RWPE1 (cell line): ENCODE results near the gene MRPL41.
"Not testable (repeated sequence)": the region's sequence is repeated elsewhere in the genome, so short reads cannot be mapped to it uniquely, and the experiment has no call there.

Source experiments
- CTCF ChIA-PET: fragments of 350-600 bp; sonication (Branson Sonifier 250); formaldehyde crosslinking; extraction: SDS; loops from one replicate; lab custom pipeline; 2021; lab: Yijun Ruan, JAX
- POLR2A ChIA-PET: fragments of 400-600 bp; formaldehyde crosslinking; extraction: SDS; loops from one replicate; lab custom pipeline; 2020; ENCODE audit warnings: antibody characterized with exemption; ENCODE audit not compliant: low non-redundant PET; lab: Yijun Ruan, JAX
- DNase-seq: peaks from one replicate; pipeline ENCODE4 v3.0.0; 2012; ENCODE audit warnings: low spot score
- H3K27ac ChIP-seq: fragments of 450-650 bp; 2 replicates; pipeline ENCODE4 v1.5.1; 2017
- TF ChIP-seq, protein P1 (sequence below): fragments of 450-650 bp; conservative IDR thresholded peaks from 2 replicates; pipeline ENCODE4 v1.5.1; 2017; ENCODE audit warnings: low read depth, mild to moderate bottlenecking

The MRPL41 gene

DNA sequence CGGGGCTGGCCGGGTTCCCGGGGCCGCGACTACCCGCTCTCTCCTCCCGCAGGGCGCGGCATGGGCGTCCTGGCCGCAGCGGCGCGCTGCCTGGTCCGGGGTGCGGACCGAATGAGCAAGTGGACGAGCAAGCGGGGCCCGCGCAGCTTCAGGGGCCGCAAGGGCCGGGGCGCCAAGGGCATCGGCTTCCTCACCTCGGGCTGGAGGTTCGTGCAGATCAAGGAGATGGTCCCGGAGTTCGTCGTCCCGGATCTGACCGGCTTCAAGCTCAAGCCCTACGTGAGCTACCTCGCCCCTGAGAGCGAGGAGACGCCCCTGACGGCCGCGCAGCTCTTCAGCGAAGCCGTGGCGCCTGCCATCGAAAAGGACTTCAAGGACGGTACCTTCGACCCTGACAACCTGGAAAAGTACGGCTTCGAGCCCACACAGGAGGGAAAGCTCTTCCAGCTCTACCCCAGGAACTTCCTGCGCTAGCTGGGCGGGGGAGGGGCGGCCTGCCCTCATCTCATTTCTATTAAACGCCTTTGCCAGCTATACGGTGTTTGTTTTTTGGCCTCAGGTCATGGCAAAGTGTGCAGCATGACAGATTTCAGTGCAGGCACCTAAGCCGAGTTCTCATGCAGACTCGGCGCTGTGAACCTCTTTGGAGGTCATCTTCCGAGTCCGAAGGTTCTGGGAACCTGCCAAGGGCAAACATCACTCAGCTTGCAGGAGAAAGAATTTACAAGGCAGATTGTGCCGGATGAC is 516 bp downstream of the MRPL41 start:
- ChIA-PET POLR2A (interaction anchor here (0.6 to 0.7 kb wide), 4 partner anchors 26 to 129 kb away, joined by 3 to 6 read pairs (median 5); partner anchors contain the start of genes EXD3 and NOXA1), CTCF (interaction anchor here (0.5 to 1.0 kb wide), 3 partner anchors 17 to 259 kb away, joined by 3 to 4 read pairs (median 4); no protein-coding TSS in a partner anchor)
- H3K27ac ChIP-seq, result peak overlapping the region; percentile 90
- peak; percentile 62 for DNase-seq
- TF ChIP-seq, protein P1, sequence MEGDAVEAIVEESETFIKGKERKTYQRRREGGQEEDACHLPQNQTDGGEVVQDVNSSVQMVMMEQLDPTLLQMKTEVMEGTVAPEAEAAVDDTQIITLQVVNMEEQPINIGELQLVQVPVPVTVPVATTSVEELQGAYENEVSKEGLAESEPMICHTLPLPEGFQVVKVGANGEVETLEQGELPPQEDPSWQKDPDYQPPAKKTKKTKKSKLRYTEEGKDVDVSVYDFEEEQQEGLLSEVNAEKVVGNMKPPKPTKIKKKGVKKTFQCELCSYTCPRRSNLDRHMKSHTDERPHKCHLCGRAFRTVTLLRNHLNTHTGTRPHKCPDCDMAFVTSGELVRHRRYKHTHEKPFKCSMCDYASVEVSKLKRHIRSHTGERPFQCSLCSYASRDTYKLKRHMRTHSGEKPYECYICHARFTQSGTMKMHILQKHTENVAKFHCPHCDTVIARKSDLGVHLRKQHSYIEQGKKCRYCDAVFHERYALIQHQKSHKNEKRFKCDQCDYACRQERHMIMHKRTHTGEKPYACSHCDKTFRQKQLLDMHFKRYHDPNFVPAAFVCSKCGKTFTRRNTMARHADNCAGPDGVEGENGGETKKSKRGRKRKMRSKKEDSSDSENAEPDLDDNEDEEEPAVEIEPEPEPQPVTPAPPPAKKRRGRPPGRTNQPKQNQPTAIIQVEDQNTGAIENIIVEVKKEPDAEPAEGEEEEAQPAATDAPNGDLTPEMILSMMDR, result no peak

DNA sequence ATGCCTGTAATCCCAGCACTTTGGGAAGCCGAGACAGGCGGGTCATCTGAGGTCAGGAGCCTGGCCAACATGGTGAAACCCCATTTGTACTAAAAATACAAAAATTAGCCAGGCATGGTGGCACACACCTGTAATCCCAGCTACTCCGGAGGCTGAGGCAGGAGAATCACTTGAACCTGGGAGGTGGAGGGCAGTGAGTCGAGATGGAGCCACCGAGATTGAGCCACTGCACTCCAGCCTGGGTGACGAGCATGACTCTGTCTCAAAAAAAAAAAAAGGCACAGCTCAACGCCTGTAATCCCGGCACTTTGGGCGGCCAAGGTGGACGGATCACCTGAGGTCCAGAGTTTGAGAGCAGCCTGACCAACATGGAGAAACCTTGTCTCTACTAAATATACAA is 2.0 kb downstream of the MRPL41 start:
- ChIA-PET CTCF (interaction anchor here (0.6 to 0.8 kb wide), 2 partner anchors 110 to 486 kb away, joined by 3 read pairs; no protein-coding TSS in a partner anchor), POLR2A (interaction anchor here (0.7 kb wide), 1 partner anchor 51 kb away, joined by 4 read pairs; no protein-coding TSS in a partner anchor)
- peak overlapping the region; percentile 90 for H3K27ac ChIP-seq
- not testable (repeated sequence) for DNase-seq

DNA sequence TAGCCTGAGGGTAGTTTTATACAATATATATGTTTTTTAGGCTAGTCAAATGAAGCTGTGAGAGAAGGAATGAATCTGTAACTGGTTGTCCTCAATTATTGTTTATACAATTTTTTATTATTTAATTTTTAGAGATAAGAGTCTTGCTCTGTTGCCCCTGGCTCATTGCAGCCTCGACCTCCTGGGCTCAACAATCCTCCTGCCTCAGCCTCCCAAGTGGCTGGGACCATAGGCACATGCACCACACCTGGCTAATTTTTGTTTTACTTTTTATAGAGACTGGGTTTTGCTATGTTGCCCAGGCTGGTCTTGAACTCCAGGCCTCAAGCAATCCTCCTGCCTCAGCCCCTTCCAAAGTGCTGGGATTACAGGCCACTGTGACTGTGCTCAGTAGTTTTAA is 2.7 kb downstream of the MRPL41 start:
- CTCF ChIA-PET, result interaction anchor here (0.6 to 0.8 kb wide), 2 partner anchors 110 to 487 kb away, joined by 3 read pairs; no protein-coding TSS in a partner anchor
- POLR2A ChIA-PET, result interaction anchor here (0.5 kb wide), 1 partner anchor 64 kb away, joined by 4 read pairs; the partner anchor contains the start of gene EHMT1
- TF ChIP-seq, protein P1, result no peak
- no peak for DNase-seq
- H3K27ac ChIP-seq, result peak overlapping the region; percentile 90

DNA sequence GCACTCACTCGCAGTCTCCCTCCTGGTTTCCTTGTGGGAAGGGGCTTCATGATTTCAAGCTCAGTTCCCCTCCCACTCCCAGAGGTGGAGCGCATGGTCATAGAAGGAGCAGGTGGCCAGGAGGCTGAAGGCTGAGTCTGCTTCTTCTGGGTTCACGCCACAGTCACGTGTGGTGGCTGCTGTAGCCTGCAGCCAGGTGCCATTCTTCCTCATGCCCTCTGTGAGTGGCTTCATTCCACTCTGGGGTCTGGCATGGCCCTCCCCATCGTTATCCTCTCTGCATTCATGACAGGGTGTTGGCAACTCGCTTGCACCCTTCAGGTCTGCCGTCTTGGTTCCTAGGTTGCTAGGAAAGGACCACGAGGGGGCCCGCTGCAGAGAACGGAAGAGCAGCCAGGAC is 3.5 kb downstream of the MRPL41 start:
- H3K27ac ChIP-seq, result peak overlapping the region; percentile 90
- TF ChIP-seq, protein P1, result no peak
- POLR2A ChIA-PET, result no interaction called here
- DNase-seq, result no peak
- CTCF ChIA-PET, result interaction anchor here (0.7 kb wide), 1 partner anchor 160 kb away, joined by 3 read pairs; no protein-coding TSS in a partner anchor

DNA sequence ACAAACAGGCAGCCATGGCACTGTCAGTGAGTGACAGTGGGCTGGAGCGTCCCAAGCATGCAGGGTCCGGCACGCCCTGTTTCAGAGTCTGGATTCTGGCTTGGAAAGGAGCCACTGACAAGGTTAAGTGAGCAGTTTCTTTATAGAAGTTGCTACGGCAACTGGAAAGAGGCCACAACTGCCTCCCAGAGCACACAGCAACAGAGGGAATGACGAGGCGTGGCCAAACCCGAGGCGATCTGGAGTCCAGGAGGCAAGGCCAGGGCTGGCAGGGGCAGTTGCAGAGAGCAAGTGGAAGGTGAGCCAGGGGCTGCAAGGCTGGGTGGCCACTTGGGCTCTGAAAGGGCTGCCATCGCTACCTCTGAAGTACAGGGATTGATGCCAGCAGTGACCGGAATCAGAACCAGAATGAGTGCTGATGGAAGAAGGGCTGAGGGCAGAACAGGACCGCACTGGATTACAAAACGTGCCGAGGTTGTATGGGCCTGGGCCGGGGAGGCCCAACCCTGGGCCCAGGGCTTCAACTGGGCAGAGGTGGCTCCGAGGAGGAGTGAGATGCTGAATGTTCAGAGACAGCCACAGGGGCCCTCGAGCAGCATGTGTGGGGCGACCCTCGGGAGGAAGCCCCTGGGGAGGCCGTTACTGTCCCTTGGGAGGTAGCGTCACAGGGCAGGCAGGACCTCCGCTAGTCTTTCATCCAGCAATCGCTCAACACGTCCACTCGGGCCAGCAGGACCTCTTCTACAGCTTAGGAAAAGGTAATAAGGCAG is 4.6 kb downstream of the MRPL41 start:
- DNase-seq, result no peak
- H3K27ac ChIP-seq, result peak overlapping the region; percentile 90
- POLR2A ChIA-PET, result no interaction called here
- TF ChIP-seq, protein P1, result no peak
- CTCF ChIA-PET, result no interaction called here

DNA sequence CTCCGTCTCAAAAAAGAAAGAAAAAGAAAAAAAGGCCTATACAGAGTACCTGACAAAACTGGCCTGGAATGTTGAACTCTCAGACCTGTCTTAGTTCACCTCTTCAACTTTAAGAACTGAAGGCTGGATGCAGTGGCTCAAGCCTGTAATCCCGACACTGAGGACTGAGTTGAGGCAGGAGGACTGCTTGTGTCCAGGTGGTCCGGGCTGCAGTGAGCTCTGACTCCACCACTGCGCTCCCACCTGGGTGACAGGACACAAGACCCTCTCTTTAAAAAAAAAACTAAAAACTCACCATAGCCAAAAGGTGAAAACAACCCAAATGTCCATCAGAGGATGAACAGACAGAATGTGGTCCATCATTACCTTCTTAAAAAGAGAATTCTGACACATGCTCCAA is 6.4 kb downstream of the MRPL41 start:
- no peak for DNase-seq
- CTCF ChIA-PET, result interaction anchor here (0.6 to 0.7 kb wide), 3 partner anchors 12 to 273 kb away, joined by 3 read pairs; no protein-coding TSS in a partner anchor
- peak overlapping the region; percentile 90 for H3K27ac ChIP-seq
- TF ChIP-seq, protein P1, result no peak
- POLR2A ChIA-PET, result no interaction called here
